Measurements from ENCODE around the gene PMPCA.

- TF ChIP-seq EGR1 (IDR thresholded peaks at IDR 0.05) (no peak), MAX (IDR thresholded peaks at IDR 0.05) (no peak), EP300 (IDR thresholded peaks at IDR 0.05; ENCODE audit: borderline replicate concordance) (no peak), USF1 (IDR thresholded peaks at IDR 0.05) (no peak), FOXM1 (IDR thresholded peaks at IDR 0.05; ENCODE audit: borderline replicate concordance, low read depth) (no peak), TAF1 (IDR thresholded peaks at IDR 0.05; ENCODE audit: low read depth) (no peak), YY1 (IDR thresholded peaks at IDR 0.05; ENCODE audit: low read depth) (no peak), REST (IDR thresholded peaks at IDR 0.05; ENCODE audit: low read depth) (no peak), ZBTB7A (IDR thresholded peaks at IDR 0.05; ENCODE audit: low read depth) (no peak), CEBPB (IDR thresholded peaks at IDR 0.05) (no peak), RAD21 (IDR thresholded peaks at IDR 0.05; ENCODE audit: low read depth) (no peak), TCF12 (IDR thresholded peaks at IDR 0.05; ENCODE audit: low read depth) (no peak)
Observed at GRCh38 chr9:136411378-136411777, 920 bp downstream of the PMPCA start.

Data from Ishikawa (cell line).